ENCODE results near the gene BBS12.
A peak's percentile ranks its signal among the peaks of the same experiment; 100 is the strongest.

The BBS12 gene

DNA sequence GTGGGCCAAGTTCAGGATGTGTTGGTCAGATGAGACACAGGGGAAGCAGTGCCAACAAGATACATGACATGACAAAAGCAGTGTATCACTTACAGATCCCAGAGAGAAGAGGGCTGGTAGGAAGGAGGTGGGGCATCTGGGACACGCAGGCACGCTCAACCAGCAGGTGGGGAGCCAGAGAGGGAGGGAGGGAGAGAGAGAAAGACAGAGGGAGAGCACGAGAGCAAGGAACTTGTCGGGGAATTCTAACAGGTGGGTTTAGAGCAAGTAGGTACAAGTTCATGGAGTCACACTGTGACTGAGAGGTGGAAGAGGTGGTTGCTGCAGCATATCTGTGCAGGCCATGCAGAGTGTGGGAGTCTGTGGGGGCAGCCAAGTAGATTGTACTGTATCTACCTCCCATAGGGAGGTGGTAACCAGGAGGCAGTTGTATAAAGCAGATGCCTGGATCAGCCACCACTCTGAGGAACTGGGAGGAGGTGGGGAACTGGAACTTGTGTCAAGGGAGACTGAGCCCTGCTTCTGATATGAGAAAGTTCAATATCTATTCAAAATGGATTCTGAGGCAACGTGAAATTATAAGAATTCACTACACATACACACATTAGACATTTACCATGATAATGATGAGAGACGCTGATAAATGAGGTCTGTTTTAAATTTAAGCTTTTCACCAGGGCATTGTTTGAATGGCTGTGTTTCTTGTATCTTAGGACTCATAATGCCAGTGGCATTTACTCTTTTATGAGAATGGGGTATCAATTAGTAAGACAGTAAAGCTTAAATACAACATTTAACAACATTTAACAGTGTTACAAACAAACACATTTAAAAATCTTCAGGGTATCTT is 43.7 kb downstream of the BBS12 start:
- DNase-seq (ENCODE audit: low read depth): no peak
- H3K4me3 ChIP-seq (ENCODE audit: control insufficient read depth, low read depth, low read length): no peak overlapping the region
- TF ChIP-seq, protein P1, sequence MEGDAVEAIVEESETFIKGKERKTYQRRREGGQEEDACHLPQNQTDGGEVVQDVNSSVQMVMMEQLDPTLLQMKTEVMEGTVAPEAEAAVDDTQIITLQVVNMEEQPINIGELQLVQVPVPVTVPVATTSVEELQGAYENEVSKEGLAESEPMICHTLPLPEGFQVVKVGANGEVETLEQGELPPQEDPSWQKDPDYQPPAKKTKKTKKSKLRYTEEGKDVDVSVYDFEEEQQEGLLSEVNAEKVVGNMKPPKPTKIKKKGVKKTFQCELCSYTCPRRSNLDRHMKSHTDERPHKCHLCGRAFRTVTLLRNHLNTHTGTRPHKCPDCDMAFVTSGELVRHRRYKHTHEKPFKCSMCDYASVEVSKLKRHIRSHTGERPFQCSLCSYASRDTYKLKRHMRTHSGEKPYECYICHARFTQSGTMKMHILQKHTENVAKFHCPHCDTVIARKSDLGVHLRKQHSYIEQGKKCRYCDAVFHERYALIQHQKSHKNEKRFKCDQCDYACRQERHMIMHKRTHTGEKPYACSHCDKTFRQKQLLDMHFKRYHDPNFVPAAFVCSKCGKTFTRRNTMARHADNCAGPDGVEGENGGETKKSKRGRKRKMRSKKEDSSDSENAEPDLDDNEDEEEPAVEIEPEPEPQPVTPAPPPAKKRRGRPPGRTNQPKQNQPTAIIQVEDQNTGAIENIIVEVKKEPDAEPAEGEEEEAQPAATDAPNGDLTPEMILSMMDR (conservative IDR thresholded peaks at IDR 0.05; ENCODE audit: control insufficient read depth, insufficient read depth, low read depth, low read length): no peak

DNA sequence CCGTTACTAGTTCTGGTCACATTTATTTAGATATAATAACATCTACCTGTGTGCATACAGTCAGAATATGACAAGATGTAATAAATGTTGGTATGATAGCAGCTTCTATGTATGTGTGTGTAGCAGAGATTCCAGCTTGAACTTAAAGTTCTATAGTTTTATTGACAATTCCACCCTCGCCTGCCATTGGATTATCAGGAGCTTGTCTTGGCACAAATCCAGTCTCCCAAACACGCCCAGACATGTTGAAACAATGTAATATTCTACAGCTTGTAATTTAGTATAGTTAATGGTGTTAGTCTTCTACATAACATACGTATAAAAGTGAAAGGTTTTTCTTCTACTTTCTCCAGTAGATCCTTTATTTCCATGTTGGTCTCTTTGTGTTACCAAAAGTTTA is 44.4 kb downstream of the BBS12 start:
- DNase-seq (ENCODE audit: low read depth): no peak
- TF ChIP-seq, protein P1 (conservative IDR thresholded peaks at IDR 0.05; ENCODE audit: control insufficient read depth, insufficient read depth, low read depth, low read length): no peak
- H3K4me3 ChIP-seq (ENCODE audit: control insufficient read depth, low read depth, low read length): no peak overlapping the region

DNA sequence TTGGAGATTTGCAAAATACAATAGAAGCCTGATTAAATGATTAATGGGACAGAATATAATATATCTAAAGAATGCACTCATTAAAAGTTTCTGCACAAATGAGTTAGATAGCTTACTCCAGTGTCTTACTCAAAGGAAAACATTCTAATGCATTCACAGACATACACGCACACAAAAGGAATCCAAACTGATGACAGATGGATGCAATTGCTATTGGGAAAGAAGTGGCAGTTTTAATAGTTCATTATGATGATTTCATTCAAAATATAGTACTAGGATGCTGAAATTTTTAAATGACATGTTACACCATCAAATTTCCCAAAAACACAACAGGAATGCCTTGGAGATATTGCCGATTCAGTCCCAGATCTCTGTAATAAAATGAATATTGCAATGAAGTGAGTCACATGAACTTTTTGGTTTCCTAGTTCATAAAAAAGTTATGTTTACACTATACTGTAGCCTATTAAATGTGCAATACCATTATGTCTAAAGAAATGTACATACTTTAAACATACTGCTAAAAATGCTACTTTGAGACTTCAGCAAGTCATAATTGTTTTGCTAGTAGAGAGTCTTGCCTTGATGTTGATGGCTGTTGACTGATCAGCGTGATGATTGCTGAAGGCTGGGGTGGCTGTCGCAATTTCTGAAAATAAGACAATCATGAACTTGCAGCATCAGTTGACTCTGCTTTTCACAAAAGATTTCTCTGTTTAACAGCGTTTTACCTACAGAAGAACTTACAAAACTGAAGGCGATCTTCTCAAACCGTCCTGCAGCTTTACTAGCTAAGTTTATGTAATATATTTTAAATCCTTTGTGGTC is 45.6 kb downstream of the BBS12 start:
- no peak overlapping the region for H3K4me3 ChIP-seq (ENCODE audit: control insufficient read depth, low read depth, low read length)
- TF ChIP-seq, protein P1 (conservative IDR thresholded peaks at IDR 0.05; ENCODE audit: control insufficient read depth, insufficient read depth, low read depth, low read length): no peak
- DNase-seq (ENCODE audit: low read depth): peak; percentile 88

DNA sequence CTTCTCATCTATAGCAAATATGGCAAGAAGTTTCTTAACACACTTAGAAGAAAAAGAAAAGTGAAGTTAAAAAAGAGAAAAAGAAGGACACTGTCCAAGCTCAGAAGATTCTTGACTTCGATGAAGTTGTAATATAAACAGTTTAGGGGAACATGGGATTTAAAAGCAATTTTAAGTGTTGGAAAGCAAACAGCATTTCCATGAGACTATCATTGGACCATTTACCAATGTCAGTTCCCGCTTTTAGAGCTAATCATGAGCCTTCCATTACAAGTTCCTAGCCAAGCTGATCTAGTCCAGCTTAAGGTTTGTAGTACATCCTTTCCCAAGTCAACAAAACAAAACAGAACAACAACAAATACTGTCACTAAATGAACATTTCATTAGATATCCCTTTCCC is 49.0 kb downstream of the BBS12 start:
- TF ChIP-seq, protein P1 (conservative IDR thresholded peaks at IDR 0.05; ENCODE audit: control insufficient read depth, insufficient read depth, low read depth, low read length): no peak
- H3K4me3 ChIP-seq (ENCODE audit: control insufficient read depth, low read depth, low read length): no peak overlapping the region
- DNase-seq (ENCODE audit: low read depth): no peak

DNA sequence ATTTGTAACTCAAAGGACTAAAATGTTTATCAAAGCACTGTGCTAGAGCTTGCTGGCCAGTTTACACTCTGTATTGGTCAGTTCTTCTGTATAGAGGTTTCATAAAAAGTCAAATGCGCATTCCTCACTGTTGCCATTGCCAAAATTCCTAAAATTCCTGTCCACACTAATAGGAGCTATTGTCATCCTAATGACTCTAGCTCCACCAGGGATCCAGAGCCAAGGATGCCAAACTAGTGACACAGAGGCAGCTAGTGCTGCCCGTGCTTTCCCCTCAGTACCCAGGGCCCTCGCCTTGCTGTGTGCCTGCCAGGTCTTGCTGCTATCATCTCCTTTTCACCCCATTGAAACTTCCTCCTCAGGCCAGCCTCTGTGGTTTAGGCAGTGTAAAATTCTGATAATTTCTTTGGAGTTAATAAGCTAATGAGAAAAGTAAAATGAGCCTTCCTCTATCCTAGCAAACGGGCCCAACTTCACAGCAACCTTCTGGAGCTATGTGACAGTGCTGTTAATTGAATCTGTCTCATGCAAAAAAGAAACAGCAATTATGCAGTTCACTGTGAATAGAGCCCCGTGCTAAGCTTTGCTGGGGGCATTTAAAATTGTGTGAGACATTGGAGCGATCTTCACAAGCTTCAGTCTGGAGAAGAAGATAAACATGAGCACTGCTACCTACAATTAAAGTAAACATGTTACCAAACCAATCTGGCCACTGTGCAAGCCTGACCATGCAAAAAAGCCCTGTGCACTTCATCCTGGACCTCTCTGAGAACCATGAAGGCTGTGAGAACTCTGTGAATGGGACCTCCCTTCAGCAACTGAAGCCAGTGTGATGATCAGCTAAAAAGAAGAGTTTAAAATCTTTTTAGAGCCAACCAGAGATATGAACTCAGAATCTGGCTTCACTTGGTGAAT is 51.1 kb downstream of the BBS12 start:
- H3K4me3 ChIP-seq (ENCODE audit: control insufficient read depth, low read depth, low read length): no peak overlapping the region
- peak; percentile 78 for DNase-seq (ENCODE audit: low read depth)
- TF ChIP-seq, protein P1 (conservative IDR thresholded peaks at IDR 0.05; ENCODE audit: control insufficient read depth, insufficient read depth, low read depth, low read length): no peak

DNA sequence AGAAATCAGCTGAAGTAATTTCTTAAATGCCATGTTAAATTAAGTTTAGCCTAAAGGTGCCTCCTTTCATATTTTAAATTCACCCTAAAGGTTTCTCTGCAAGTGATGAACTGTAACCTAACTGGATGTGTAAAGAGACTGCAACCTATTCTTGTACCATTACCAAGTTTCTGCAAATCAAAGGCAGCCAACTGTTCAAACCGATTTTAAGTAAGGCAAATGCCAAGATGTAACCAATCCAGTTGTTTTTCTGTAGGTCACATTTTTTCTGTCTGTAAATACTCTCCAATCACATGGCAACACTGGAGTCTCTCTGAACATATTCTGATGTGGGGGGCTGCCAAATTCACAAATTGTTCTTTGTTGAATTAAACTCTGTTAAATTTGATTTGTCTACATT is 51.8 kb downstream of the BBS12 start:
- H3K4me3 ChIP-seq (ENCODE audit: control insufficient read depth, low read depth, low read length): no peak overlapping the region
- DNase-seq (ENCODE audit: low read depth): no peak
- TF ChIP-seq, protein P1 (conservative IDR thresholded peaks at IDR 0.05; ENCODE audit: control insufficient read depth, insufficient read depth, low read depth, low read length): no peak
